BE2C (cell line): Measurements from ENCODE around the gene TPM4.

Source experiments
- DNase-seq: peaks from one replicate; pipeline ENCODE4 v3.0.0-alpha.2; 2020
- H3K27me3 ChIP-seq: fragments of 250-450 bp; sonication (Bioruptor Pico); 2 replicates; pipeline ENCODE4 v1.5.1; 2020; ENCODE audit warnings: mild to moderate bottlenecking
- H3K36me3 ChIP-seq: fragments of 250-450 bp; sonication (Bioruptor Pico); 2 replicates; pipeline ENCODE4 v1.5.1; 2020; ENCODE audit warnings: mild to moderate bottlenecking
- H3K4me1 ChIP-seq: fragments of 250-450 bp; sonication (Bioruptor Pico); 2 replicates; pipeline ENCODE4 v1.5.1; 2020
- H3K4me3 ChIP-seq: 2 replicates; pipeline ENCODE4 v1.5.1; 2011; ENCODE audit warnings: low read depth, low read length
- H3K9me3 ChIP-seq: fragments of 250-450 bp; sonication (Bioruptor Pico); 2 replicates; pipeline ENCODE4 v1.5.1; 2020
- TF ChIP-seq, protein P1 (sequence below): IDR thresholded peaks from 2 replicates; pipeline ENCODE4 v1.5.1; 2012; ENCODE audit warnings: mild to moderate bottlenecking, low read depth, low read length

The TPM4 gene

GRCh38 chr19:16040642-16041041 lies 35.7 kb upstream of the TPM4 start:
- Histone ChIP-seq H3K4me3 (no peak overlapping the region), H3K4me1 (no peaks in the 10 kb centered on the region), H3K36me3 (no peaks in the 10 kb centered on the region), H3K9me3 (no peaks in the 10 kb centered on the region), H3K27me3 (no peaks in the 10 kb centered on the region)
- TF ChIP-seq, protein P1, sequence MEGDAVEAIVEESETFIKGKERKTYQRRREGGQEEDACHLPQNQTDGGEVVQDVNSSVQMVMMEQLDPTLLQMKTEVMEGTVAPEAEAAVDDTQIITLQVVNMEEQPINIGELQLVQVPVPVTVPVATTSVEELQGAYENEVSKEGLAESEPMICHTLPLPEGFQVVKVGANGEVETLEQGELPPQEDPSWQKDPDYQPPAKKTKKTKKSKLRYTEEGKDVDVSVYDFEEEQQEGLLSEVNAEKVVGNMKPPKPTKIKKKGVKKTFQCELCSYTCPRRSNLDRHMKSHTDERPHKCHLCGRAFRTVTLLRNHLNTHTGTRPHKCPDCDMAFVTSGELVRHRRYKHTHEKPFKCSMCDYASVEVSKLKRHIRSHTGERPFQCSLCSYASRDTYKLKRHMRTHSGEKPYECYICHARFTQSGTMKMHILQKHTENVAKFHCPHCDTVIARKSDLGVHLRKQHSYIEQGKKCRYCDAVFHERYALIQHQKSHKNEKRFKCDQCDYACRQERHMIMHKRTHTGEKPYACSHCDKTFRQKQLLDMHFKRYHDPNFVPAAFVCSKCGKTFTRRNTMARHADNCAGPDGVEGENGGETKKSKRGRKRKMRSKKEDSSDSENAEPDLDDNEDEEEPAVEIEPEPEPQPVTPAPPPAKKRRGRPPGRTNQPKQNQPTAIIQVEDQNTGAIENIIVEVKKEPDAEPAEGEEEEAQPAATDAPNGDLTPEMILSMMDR: no peak
- DNase-seq: no peak

GRCh38 chr19:16041299-16041990 lies 34.9 kb upstream of the TPM4 start:
- peak; percentile 84 for DNase-seq
- H3K4me1 ChIP-seq: no peaks in the 10 kb centered on the region
- TF ChIP-seq, protein P1: peak; percentile 94
- H3K36me3 ChIP-seq: no peaks in the 10 kb centered on the region
- H3K9me3 ChIP-seq: no peaks in the 10 kb centered on the region
- peak overlapping the region; percentile 35 for H3K4me3 ChIP-seq
- H3K27me3 ChIP-seq: no peaks in the 10 kb centered on the region

- TF ChIP-seq, protein P1: no peak
- H3K4me3 ChIP-seq: peak overlapping the region; percentile 35; the same call in 1 of the 2 replicates
- no peaks in the 10 kb centered on the region for H3K4me1 ChIP-seq
- H3K9me3 ChIP-seq: no peaks in the 10 kb centered on the region
- no peak for DNase-seq
- no peaks in the 10 kb centered on the region for H3K27me3 ChIP-seq
- H3K36me3 ChIP-seq: no peaks in the 10 kb centered on the region
These were observed 34.3 kb upstream of the TPM4 start for GRCh38 chr19:16041991-16042386.

DNA sequence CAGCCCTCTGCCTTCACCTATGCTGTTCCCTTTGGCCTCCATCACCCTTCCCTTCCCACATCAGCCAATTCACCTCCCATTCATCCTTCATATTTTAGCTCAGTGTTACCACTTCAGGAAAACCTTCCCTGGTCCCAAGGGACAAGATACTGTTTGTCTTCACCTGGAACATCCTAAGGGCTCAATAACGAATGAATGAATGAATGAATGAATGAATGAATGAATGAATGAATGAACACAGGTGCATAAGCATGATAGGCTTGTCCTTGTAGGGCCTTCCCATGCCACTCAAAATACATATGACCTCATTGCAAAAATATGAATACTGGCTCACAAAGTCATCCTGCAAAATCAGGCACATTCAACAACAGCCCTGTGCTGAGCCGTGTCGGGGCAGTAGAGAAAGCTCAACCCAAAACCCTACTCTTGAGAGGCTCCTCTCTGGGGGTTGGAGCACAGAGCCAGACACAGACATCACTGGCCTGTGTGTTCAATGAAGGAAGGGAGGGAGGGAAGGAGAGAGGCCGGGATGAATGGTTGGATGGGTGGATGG lies 33.7 kb upstream of the TPM4 start:
- no peak for DNase-seq

DNA sequence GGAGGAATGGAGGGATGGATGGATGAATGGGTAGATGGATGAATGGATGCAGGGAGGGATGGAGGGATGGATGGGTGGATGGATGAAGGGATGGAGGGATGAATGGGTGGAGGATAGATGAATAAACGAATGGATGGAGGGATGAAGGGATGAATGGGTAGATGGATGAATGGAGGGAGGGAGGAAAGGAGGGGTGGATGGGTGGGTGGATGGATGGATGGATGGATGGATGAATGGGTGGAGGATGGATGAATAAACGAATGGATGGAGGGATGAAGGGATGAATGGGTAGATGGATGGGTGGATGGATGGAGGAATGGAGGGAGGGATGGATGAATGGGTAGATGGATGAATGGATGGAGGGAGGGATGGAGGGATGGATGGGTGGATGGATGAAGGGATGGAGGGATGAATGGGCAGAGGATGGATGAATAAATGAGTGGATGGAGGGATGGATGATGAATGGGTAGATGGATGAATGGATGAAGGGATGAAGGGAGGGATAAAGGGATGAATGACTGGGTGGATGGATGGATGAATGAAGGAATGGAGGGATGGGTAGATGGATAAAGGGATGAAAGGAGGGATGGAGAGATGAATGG lies 33.0 kb upstream of the TPM4 start:
- Histone ChIP-seq H3K4me3 (no peak overlapping the region), H3K27me3 (no peaks in the 10 kb centered on the region), H3K9me3 (no peaks in the 10 kb centered on the region), H3K4me1 (no peaks in the 10 kb centered on the region), H3K36me3 (no peaks in the 10 kb centered on the region)
- DNase-seq: no peak
- TF ChIP-seq, protein P1: no peak

More for the DNA sequence above, 33.7 kb upstream of the TPM4 start:
- no peaks in the 10 kb centered on the region for H3K36me3 ChIP-seq
- TF ChIP-seq, protein P1: no peak
- no peaks in the 10 kb centered on the region for H3K27me3 ChIP-seq
- no peaks in the 10 kb centered on the region for H3K9me3 ChIP-seq
- no peaks in the 10 kb centered on the region for H3K4me1 ChIP-seq
- H3K4me3 ChIP-seq: no peak overlapping the region

GRCh38 chr19:16044746-16045145 lies 31.5 kb upstream of the TPM4 start:
- H3K9me3 ChIP-seq: no peaks in the 10 kb centered on the region
- H3K4me1 ChIP-seq: no peaks in the 10 kb centered on the region
- TF ChIP-seq, protein P1: no peak
- no peak for DNase-seq
- H3K27me3 ChIP-seq: no peaks in the 10 kb centered on the region
- no peaks in the 10 kb centered on the region for H3K36me3 ChIP-seq
- no peak overlapping the region for H3K4me3 ChIP-seq
